Esophagus muscularis mucosa (tissue), 4 donors: Measurements from ENCODE around the gene DNM1. TPM values are rescaled to one million over a fixed set of nuclear protein-coding genes. Genes with fewer than 3 reads are reported as not detected.
A peak's percentile ranks its signal among the peaks of the same experiment; 100 is the strongest.

Experiments
- DNase-seq: peaks from one replicate; pipeline ENCODE4 v3.0.0-alpha.2; 2017; ENCODE audit errors: extremely low spot score
- H3K27ac ChIP-seq, 4 donors: fragments of 200-600 bp; sonication (generic); replicated peaks in 1 of 4; 1 replicate in 3 of 4; 2 replicates in 1 of 4; pipeline ENCODE4 v1.5.1; 2016 to 2019; ENCODE audit warnings: mild to moderate bottlenecking in 1 of 4
- H3K27me3 ChIP-seq, 4 donors: fragments of 200-600 bp; sonication (generic); one replicate each; pipeline versions ENCODE4 v1.5.1 to v1.6.0; 2016 to 2019
- H3K36me3 ChIP-seq, 4 donors: fragments of 200-600 bp; sonication (generic); one replicate each; pipeline ENCODE4 v1.5.1; 2016 to 2019
- H3K4me1 ChIP-seq, 4 donors: fragments of 200-600 bp; sonication (generic); one replicate each; pipeline ENCODE4 v1.5.1; 2016 to 2019
- H3K4me3 ChIP-seq, 4 donors: fragments of 200-600 bp; sonication (generic); 1 replicate in 2 of 4; 2 replicates in 2 of 4; pipeline ENCODE4 v1.5.1; 2016 to 2019; ENCODE audit warnings: mild to moderate bottlenecking in 4 of 4, moderate library complexity in 1 of 4
- H3K9me3 ChIP-seq, 4 donors: fragments of 200-600 bp; sonication (generic); 1 replicate in 3 of 4; 2 replicates in 1 of 4; pipeline ENCODE4 v1.5.1; 2016 to 2019
- CTCF ChIP-seq, 3 experiments: fragments of 200-600 bp in 2 of 3; fragments of 450-650 bp in 1 of 3; sonication (generic) in 2 of 3; IDR thresholded peaks; one replicate each; pipeline ENCODE4 v1.5.1; 2017 to 2019; ENCODE audit warnings: antibody characterized with exemption in 3 of 3, mild to moderate bottlenecking in 2 of 3, moderate library complexity in 1 of 3
- EP300 ChIP-seq: sonication (generic); formaldehyde crosslinking; IDR thresholded peaks from one replicate; pipeline ENCODE4 v1.6.1; 2017; ENCODE audit warnings: antibody characterized with exemption
- POLR2A ChIP-seq: fragments of 450-650 bp; IDR thresholded peaks from one replicate; pipeline ENCODE4 v1.6.1; 2017; ENCODE audit warnings: antibody characterized with exemption, moderate library complexity, mild to moderate bottlenecking, low read depth
- POLR2AphosphoS5 ChIP-seq, 2 donors: sonication (generic); formaldehyde crosslinking; IDR thresholded peaks; one replicate each; pipeline ENCODE4 v1.6.1; 2017; ENCODE audit warnings: antibody characterized with exemption in 2 of 2
- WGBS: methylation state at CpG from one replicate; pipeline ENCODE4 v1.1.5; 2018; 5-methylcytosine and 5-hydroxymethylcytosine counted together
- intact Hi-C: fragments of 100-400 bp; cut with DNase I; formaldehyde crosslinking; loops from one replicate; pipeline ENCODE4 v1.15.1; 2023
- total RNA-seq, 4 donors: library from RNA; depleted of rRNA; stranded (reverse); fragments of >200 nt; gene quantifications; one replicate each; pipeline versions ENCODE4 v1.1.0 to v1.2.1, GENCODE V29; 2016

DNM1 gene
- total RNA-seq, 4 donors from 2014 or later, result 10.9 to 27.0 (median 16.8) TPM

- Histone ChIP-seq H3K4me3 (peak overlapping the region in 2 of 4 donors; percentile 48 to 59), H3K27me3 (peaks cover 0 to 10% (median 0%) of the 10 kb centered on the region in 4 donors), H3K9me3 (no peaks in the 10 kb centered on the region), H3K27ac (peak overlapping the region; percentile 68 to 79 (median 72)), H3K4me1 (peaks cover 20 to 47% (median 37%) of the 10 kb centered on the region in 4 donors), H3K36me3 (peaks cover 0 to 3% (median 0%) of the 10 kb centered on the region in 4 donors)
- DNase-seq, result no peak
- intact Hi-C loops, result no loop called here
- TF ChIP-seq EP300, result no peak
- no peak for TF ChIP-seq POLR2A
- TF ChIP-seq POLR2AphosphoS5 (IDR thresholded peaks at IDR 0.05), result no peak
- no peak for TF ChIP-seq CTCF (IDR thresholded peaks at IDR 0.05)
- WGBS, result 55% methylated on average over 10 of the region's 13 CpGs
These were observed 42.4 kb downstream of the DNM1 start for GRCh38 chr9:128245421-128246151.

GRCh38 chr9:128246471-128246870 lies 43.3 kb downstream of the DNM1 start:
- Histone ChIP-seq H3K9me3 (no peaks in the 10 kb centered on the region), H3K27me3 (peaks cover 0 to 19% (median 0%) of the 10 kb centered on the region in 4 donors), H3K4me3 (no peak overlapping the region), H3K4me1 (peaks cover 29 to 56% (median 46%) of the 10 kb centered on the region in 4 donors), H3K27ac (peak overlapping the region in 2 of 4 donors; percentile 68 to 70), H3K36me3 (no peaks in the 10 kb centered on the region)
- TF ChIP-seq CTCF (IDR thresholded peaks at IDR 0.05) (no peak), POLR2A (no peak), POLR2AphosphoS5 (IDR thresholded peaks at IDR 0.05) (no peak), EP300 (no peak)
- DNase-seq, result no peak
- 64% methylated on average over 2 of the region's 2 CpGs for WGBS
- intact Hi-C loops, result no loop called here

GRCh38 chr9:128247226-128247803 lies 44.1 kb downstream of the DNM1 start:
- Histone ChIP-seq H3K36me3 (no peaks in the 10 kb centered on the region), H3K27ac (no peak overlapping the region), H3K27me3 (peaks cover 0 to 27% (median 2%) of the 10 kb centered on the region in 4 donors), H3K4me3 (no peak overlapping the region), H3K4me1 (peaks cover 30 to 53% (median 47%) of the 10 kb centered on the region in 4 donors), H3K9me3 (no peaks in the 10 kb centered on the region)
- intact Hi-C loops, result no loop called here
- 85% methylated on average over 5 of the region's 5 CpGs for WGBS
- TF ChIP-seq POLR2AphosphoS5 (IDR thresholded peaks at IDR 0.05) (no peak), EP300 (no peak), CTCF (IDR thresholded peaks at IDR 0.05) (no peak), POLR2A (no peak)
- DNase-seq, result no peak

GRCh38 chr9:128249558-128249907 lies 46.4 kb downstream of the DNM1 start:
- no peak for TF ChIP-seq POLR2A
- peaks cover 0 to 24% (median 2%) of the 10 kb centered on the region in 4 donors for H3K27me3 ChIP-seq
- no peaks in the 10 kb centered on the region for H3K9me3 ChIP-seq
- intact Hi-C loops, result no loop called here
- H3K4me1 ChIP-seq, result peaks cover 30 to 38% (median 36%) of the 10 kb centered on the region in 4 donors
- DNase-seq, result no peak
- H3K4me3 ChIP-seq, result no peak overlapping the region
- 87% methylated on average over 8 of the region's 8 CpGs for WGBS
- peaks cover 0 to 11% (median 0%) of the 10 kb centered on the region in 4 donors for H3K36me3 ChIP-seq
- H3K27ac ChIP-seq, result no peak overlapping the region
